ENCODE data around the gene RASGRF1.

DNA sequence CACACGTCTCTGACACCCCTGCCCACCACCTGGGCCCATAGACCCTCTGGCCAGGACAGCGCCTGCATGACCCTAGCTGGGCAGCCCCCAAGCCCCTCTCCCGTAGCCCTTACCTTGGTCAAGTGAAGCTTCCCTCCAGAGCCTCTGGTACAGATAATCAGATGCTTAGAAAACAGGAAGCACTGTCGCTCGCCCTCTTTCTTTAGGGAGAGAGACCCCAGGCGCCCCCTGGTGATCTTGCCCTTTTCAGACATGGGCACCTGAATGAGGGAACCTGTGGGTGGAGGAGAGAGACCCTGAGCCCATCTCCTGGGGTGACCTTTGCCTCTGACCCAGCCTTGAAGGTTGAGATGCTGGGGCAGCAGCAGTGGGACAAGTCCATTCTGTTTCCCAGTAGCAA lies 65.4 kb downstream of the RASGRF1 start:
- TF ChIP-seq POLR2A (IDR thresholded peaks at IDR 0.05) = no peak
- TF ChIP-seq, protein P1, sequence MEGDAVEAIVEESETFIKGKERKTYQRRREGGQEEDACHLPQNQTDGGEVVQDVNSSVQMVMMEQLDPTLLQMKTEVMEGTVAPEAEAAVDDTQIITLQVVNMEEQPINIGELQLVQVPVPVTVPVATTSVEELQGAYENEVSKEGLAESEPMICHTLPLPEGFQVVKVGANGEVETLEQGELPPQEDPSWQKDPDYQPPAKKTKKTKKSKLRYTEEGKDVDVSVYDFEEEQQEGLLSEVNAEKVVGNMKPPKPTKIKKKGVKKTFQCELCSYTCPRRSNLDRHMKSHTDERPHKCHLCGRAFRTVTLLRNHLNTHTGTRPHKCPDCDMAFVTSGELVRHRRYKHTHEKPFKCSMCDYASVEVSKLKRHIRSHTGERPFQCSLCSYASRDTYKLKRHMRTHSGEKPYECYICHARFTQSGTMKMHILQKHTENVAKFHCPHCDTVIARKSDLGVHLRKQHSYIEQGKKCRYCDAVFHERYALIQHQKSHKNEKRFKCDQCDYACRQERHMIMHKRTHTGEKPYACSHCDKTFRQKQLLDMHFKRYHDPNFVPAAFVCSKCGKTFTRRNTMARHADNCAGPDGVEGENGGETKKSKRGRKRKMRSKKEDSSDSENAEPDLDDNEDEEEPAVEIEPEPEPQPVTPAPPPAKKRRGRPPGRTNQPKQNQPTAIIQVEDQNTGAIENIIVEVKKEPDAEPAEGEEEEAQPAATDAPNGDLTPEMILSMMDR (IDR thresholded peaks at IDR 0.05) = no peak

Measured in adrenal gland (tissue), 5 donors.